HG03378 (cell line): ENCODE results near the gene TBX2.
"Not testable (repeated sequence)": the region's sequence is repeated elsewhere in the genome, so short reads cannot be mapped to it uniquely, and the experiment has no call there.

Experiments
- ATAC-seq: cut with Tn5 transposase; IDR thresholded peaks from one replicate; pipeline ENCODE4 v1.9.1; 2021; ENCODE audit warnings: mild to moderate bottlenecking, moderate library complexity; ENCODE audit not compliant: unreplicated experiment

Gene TBX2

GRCh38 chr17:61426482-61427304 is 27.1 kb downstream of the TBX2 start:
- ATAC-seq = no peak

DNA sequence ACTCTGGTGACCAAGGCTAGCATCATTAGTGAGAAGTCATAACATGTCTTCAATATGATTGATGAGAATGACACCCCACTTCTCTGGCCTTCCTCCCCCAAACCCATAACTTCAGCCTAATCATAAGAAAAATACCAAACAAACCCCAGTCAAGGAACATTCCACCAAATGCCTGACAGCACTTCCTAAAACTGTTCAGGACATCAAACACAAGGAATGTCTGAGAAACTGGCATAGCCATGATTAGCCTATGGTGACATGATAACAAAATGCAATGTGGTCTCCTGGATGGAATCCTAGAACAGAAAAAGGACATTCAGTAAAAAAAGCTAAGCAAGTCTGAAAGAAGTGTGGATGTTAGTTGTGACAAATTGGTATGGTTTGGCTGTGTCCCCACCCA is 27.9 kb downstream of the TBX2 start:
- no peak for ATAC-seq

DNA sequence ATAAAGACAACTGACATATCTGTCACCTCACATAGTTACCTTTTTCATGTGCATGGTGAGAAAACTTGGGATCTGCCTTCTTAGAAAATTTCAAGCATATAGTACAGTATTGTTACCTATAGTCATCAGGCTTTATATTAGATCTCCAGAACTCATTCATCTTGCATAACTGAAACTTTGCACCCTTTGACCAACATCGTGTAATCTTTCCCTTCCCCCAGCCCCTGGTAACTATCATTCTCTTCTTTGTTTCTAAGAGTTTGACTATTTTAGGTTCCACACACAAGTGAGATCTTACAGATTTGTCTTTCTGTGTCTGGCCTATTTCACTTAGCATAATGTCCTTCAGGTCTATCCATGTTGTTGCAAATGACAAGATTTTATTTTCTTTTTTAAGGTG is 29.6 kb downstream of the TBX2 start:
- ATAC-seq = no peak

GRCh38 chr17:61429831-61430230 is 30.2 kb downstream of the TBX2 start:
- ATAC-seq = not testable (repeated sequence)

- ATAC-seq = no peak
These were observed 32.1 kb downstream of the TBX2 start for GRCh38 chr17:61431594-61432311.

- ATAC-seq = no peak
These were observed 36.6 kb downstream of the TBX2 start for GRCh38 chr17:61436273-61436672.

GRCh38 chr17:61436995-61437704 is 37.5 kb downstream of the TBX2 start:
- no peak for ATAC-seq

GRCh38 chr17:61440697-61441096 is 41.1 kb downstream of the TBX2 start:
- ATAC-seq = no peak

GRCh38 chr17:61441507-61441906 is 41.9 kb downstream of the TBX2 start:
- not testable (repeated sequence) for ATAC-seq

- ATAC-seq = no peak
These were observed 42.6 kb downstream of the TBX2 start for GRCh38 chr17:61442136-61442775.

DNA sequence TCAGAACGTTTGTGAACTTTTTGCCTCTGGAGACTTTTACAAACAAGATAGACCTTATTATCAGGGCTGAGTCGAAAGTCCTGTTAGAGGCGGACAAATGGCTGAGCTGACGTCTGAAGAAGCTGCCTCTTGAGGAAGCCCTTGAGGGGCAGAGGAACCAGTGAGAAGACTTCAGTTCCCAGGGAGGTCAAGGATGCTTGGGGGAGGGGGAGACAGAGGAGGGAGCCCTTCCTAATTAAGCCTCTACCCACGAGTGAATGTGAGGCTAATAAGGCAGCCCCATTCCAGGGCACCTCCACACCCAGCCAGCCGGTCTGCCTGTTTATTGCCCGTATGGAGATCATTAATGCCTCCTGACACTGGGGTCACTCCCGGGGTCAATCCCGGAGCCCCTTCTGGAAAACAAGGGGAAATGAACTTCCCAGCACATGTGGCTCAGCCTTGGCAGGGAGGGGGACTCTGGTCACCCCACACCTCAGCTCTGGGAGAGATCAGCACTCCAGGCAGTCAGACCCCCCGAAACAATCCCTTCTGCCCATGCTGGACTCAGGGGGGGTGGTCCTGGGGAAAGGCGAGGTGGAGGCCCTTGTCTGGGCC is 43.3 kb downstream of the TBX2 start:
- ATAC-seq = no peak

DNA sequence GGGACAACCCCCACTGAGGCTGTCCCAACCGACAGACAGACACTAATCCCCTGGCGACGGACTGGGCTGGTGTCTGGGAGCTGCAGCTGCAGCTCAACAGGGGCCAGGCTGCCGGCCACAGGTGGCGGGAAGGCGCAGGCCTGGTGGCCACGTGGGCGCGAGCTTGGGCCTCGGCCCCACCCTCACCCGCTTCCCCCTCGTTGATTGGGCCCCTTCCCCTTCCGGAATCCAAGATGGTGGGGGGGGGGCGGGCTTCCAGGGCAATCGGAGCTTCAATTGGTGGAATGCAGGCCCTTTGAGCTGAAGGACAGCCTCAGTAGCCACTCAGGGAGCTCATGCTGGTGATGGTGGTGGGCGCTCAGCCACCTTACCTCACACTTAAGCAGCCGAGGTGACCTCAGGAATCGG is 43.8 kb downstream of the TBX2 start:
- no peak for ATAC-seq

DNA sequence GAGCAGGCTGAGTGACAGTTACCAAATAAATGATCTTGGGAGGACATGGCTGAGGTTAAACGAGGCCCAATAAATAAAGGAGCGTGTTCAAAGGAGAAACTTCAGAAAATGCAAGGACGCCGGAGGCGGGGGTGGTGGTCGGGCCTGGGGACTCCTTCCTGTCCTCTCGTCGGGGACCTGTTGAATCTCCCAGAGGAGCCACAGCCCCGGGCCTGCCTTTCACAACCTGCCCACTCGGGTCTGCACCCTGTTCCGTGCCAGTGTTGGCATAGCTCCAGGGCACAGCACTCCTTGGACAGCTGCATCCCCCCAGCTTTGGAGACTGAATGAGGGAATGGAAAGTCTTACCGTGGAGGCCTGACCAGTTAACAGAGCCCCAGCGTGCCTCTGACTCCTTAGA is 44.4 kb downstream of the TBX2 start:
- no peak for ATAC-seq

- no peak for ATAC-seq
These were observed 45.2 kb downstream of the TBX2 start for GRCh38 chr17:61444831-61445230.

DNA sequence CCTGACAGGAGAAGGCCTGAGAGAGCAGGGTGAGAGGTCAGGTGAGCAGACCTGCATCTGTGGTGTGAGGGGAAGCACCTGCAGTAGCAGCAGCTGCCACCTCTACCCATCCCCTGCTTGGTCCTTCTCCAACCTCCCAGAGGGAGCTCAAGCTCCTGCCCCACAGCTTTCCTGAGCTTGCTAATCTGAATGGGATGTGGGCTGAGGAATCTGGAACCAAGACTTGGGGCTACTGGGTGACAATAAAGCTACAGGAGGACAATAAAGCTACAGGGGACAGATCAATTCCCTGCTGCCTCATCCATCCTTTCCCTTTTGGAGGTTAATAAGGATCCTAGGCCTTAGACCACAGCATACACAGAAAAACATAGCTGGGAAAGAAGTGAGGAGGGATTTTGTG is 47.7 kb downstream of the TBX2 start:
- no peak for ATAC-seq

DNA sequence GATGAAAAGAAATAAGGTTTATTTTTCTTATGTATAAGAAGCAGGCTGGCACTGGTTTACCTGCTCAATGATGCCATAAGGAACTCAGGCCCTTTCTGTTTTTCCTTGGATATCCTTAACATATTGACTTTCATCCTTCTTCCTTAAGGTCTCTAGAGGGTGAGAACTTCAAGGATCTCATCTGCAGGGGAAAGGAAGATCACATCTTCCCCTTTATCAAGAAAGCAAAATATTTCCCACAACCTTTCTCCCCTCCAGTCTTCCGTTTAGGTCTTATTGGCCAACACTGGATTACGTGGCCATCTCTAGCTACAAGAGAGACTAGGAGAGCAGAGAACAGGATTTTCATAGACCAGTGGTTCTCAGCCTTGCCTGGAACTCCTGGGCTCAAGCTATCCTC is 48.4 kb downstream of the TBX2 start:
- no peak for ATAC-seq

- not testable (repeated sequence) for ATAC-seq
These were observed 49.5 kb downstream of the TBX2 start for GRCh38 chr17:61449140-61449539.

DNA sequence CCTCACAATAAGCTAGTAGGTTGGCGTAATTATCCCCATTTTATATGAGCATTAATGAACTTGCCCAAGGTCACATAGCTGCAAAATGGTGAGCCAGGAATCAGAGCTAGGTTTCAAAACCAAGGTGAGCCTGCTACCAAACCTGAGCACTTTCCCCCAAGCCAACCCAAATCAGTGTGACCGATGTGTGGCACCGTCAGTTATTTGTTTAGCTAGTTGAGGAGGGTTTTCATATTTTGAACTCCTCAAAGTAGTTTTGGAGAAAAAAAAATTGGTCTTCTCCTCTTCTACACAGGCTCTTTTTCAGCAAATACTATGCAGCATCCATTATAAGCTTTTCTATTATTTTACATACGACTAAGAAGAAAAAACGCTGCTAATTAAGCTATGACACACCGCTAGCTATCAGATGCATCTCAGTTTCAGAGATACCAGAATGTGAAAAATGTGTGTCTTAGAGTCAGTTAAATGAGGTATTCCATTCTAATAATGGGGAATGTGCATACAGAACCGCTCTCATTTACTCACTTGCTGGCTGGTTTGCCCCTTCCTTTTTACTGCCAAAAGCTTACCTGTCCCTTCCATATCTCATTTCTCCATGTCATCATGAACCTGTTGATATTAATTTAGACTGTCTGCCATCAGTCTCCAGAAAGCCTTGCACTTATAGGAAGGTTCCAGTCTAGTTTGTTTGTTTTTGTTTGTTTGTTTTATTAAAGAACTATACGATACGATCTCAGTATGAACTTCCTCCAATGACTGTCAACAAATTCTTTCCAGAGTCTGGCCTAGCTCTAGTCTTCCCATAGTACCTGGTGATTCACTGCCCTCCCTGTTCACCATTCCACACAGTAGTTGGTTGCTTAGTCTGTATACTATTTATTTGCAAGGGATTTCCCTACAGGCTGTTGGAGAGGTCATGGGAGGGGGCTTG is 50.3 kb downstream of the TBX2 start:
- no peak for ATAC-seq

GRCh38 chr17:61450641-61451537 is 51.2 kb downstream of the TBX2 start:
- no peak for ATAC-seq
